NOMO-1 treated with DMSO at 0.1 percent for 48 hours (cell line): ENCODE data around the gene CAMTA1.
"Not testable (repeated sequence)": the region's sequence is repeated elsewhere in the genome, so short reads cannot be mapped to it uniquely, and the experiment has no call there.

Source experiments
- DNase-seq: peaks from one replicate; lab custom pipeline; 2025; ENCODE audit not compliant: unreplicated experiment; lab: John Stamatoyannopoulos, UW

CAMTA1 gene

GRCh38 chr1:6902153-6902552 lies 116.9 kb downstream of the CAMTA1 start:
- no peak for DNase-seq

DNA sequence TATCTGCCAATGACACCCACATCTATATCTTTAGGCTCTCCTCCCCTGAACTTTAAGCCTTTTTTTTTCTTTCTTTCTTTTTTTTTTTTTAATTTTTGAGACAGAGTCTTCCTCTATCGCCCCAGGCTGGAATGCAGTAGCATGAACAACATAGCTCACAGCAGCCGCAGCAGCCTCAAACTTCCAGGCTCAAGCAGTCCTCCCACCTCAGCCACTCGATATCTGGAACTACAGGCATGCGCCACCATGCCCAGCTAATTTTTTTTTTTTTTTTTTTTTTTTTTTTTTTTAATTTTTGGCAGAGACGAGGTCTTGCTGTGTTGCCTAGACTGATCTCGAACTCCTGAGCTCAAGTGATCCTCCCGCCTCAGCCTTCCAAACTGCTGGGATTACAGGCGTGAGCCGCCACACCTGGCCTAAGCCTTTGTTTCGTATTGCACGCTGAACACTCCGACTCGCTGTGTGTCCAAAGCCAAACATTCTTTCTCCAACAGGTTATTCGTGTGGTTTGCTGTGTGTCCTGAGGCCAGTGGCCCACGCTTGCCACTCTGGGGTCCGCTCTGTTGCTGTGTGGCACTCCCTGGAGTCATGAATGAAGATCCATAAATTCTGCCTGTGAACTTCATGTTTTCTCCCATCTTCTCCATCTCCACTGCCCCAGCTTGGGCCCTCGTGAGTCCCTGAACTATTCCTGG lies 119.4 kb downstream of the CAMTA1 start:
- DNase-seq: no peak

DNA sequence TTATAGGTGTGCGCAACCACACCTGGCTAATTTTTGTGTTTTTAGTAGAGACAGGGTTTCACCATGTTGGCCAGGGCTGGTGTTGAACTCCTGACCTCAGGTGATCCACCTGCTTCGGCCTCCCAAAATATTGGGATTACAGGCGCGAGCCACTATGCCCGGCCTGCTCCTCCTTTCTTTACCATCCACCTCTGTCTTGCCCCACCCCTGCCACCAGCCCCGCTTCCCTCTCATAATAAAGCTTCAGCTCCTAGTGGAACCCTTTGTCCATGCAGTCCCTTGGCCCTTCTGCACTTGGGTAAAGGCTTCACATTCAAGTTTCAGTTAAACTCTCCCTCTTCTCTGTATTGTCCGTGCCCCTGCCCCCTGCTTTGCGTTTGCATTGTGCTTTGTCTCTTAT lies 120.1 kb downstream of the CAMTA1 start:
- DNase-seq: no peak

- no peak for DNase-seq
These were observed 120.5 kb downstream of the CAMTA1 start for GRCh38 chr1:6905790-6906189.

DNA sequence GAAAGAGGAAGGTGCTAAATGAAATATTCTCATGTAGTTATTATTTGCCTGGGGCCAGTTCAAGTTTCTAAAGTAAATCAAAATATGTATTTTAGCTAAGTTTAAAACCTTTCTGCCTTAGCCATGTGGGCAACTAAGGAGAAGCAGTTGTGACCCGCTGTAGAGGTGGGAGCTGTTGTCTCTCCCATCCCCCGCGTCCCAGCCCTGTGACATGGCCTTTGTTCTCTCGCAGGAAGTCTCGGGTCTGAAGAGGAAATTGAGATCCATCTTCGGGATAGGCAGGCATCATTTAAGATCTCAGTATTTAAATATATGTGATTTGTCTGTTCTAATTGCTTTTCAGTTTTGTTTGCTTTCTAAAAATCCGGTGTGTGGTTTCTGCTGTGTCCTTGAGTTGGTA lies 121.5 kb downstream of the CAMTA1 start:
- DNase-seq: no peak

DNA sequence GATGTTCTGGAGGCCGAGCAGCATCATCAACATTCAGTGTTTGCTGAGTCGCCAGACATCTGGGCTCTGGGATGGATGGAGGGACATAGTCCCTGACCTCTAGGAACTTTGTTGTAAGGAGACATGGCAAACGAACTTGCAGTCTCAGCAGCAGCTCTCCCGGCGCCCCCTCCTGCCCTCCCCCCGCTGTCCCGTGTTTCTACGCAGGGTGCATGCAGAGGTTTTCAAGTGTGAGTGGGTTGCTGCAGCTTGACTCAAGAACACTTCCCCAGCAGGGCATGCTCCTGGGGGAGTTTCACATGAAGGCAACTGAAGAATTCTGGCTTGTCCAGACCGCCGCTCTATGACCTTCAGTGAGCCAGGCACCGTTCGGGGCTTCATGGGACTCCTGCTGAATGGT lies 121.9 kb downstream of the CAMTA1 start:
- no peak for DNase-seq

DNA sequence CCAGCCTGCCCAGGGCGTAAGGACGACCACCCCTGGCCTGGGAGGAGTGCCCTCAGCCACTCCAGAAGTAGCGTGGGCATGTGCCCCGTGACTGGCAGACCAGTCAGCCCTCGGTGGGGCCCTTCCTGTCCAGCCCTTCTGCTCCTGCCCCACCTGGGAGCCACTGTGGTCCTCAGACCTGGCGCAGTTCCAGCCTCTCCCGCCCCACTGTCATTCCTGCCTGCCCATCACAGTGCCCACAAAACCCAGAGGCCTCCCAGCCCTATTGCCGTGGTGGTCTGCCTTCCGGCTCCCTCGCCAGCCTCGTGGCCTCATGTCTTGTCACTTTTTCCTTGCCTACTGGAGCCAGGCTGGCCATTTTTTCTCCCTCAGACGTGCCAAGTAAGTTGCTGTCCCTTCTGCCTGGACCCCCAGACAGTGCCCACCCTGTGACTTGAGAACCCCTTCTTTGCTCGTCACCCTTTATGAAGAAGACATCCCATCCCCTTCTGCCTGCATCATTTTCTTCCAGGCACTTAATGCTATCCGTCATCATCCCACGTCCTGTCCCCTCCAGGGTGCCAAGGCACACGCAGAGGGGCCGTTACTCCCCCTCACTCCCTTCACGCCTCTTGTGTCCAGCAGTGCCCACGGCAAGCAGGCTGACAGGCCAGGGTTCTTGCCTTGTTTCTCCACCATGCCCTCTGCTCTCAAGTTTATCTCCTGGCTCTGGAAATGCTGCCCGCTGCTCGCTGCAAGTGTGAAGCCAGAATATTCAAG lies 122.6 kb downstream of the CAMTA1 start:
- no peak for DNase-seq

DNA sequence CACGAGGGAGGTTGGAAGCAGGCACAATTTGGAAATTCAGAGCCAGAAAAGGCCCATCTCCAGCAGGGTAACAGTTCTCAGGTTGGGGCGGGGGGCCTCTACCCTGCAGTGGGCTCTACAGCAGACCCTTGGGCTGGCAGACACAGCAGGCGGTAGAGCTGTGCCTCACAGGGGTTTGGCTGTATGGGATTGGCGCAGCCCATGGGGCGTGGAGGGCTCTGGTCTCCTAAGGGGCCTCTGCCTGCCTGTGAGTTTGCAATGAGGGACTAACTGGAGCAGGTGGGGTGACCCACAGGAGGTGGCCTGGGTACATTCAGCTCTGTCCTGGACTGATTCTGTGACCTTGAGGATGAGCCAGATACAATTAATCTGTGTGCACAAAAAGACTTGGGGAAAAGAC lies 124.1 kb downstream of the CAMTA1 start:
- no peak for DNase-seq

DNA sequence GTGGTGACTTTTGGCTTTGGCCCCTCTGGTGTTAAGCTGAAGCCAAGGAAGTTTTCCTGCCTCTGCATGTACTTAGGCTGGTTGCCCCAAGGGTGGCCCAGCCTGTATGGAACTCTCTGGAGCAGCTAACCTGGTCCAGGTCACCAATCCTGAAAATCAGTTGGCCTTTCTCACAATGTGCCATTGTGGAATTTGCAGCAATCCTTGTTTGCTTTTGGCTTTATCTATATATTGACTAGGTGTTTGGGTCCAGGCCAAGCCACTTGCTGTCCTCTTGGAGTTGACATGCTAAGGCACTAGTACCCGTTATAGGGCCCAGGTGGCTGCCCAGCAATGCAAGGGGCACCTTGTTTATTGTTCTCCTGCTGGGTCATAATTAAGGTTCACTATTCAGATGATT lies 124.6 kb downstream of the CAMTA1 start:
- DNase-seq: no peak

GRCh38 chr1:6911021-6911941 lies 126.0 kb downstream of the CAMTA1 start:
- DNase-seq: no peak

- DNase-seq: no peak
These were observed 126.7 kb downstream of the CAMTA1 start for GRCh38 chr1:6911974-6912373.

- no peak for DNase-seq
These were observed 127.3 kb downstream of the CAMTA1 start for GRCh38 chr1:6912518-6912917.

GRCh38 chr1:6913086-6913485 lies 127.8 kb downstream of the CAMTA1 start:
- no peak for DNase-seq

DNA sequence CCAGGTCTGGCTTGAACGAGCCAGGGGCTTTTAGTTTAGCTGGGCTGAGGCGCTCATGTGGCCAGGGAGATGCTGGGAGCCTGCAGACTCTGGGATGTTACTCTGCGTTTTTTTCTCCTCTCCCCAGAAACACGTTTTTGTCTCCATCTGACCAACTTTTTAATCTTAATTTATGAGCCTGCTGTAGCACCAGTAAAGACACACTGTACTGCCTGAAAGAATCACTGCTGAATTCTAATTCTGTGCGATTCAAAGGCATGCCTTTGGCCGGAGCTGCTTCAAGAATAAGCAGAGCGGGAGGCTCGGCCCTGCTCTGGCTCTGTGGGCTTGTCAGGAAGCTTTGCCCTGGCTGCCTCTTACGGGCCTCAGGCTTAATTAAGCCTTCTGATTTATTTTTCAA lies 129.5 kb downstream of the CAMTA1 start:
- DNase-seq: no peak

DNA sequence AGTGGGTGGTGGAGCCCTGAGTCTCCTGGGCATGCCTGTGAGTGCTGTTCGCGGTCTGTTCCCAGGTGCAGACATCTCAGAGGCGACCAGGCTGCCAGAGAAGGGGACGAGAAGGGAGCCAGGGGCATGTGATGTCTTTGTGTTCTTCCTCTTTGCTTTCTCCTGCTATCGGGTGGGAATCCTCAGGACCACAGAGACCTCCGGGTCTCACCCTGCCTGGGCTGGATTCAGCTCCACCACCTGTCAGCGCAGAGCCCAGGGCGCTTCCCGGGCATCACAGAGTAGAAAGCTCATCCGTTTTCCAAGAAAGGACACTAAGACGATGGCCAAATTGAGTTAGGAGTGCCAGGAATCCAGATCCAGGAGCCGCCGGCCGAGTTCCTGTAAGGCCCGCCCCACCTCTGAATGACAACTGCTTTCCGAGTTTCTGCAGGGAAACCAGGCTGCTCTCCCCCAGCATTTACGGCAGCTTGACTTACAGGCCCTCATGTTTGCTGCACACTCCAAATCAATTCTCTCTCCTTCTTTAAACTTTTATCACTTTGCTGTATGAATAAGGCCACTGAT lies 130.8 kb downstream of the CAMTA1 start:
- no peak for DNase-seq

DNA sequence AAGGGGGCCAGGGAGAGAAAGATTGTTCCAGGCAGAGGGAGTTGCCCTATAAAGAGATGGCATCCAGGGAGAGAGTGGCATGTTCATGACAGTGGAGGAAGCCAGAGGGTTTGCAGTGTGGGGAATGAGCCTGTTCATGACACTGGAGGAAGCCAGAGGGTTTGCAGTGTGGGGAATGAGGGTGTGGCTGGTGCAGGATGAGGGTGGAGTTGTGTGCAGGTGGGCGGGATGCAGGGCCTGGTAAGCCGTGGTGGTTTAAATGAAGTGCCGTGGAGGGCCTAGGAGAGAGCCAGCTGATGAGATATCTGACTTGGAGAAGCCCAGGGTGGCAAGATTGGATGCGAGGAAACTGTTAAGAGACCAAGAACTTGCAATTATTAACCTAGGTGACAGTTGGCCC lies 131.8 kb downstream of the CAMTA1 start:
- DNase-seq: no peak

- DNase-seq: peak; percentile 1
These were observed 133.1 kb downstream of the CAMTA1 start for GRCh38 chr1:6918186-6918924.

DNA sequence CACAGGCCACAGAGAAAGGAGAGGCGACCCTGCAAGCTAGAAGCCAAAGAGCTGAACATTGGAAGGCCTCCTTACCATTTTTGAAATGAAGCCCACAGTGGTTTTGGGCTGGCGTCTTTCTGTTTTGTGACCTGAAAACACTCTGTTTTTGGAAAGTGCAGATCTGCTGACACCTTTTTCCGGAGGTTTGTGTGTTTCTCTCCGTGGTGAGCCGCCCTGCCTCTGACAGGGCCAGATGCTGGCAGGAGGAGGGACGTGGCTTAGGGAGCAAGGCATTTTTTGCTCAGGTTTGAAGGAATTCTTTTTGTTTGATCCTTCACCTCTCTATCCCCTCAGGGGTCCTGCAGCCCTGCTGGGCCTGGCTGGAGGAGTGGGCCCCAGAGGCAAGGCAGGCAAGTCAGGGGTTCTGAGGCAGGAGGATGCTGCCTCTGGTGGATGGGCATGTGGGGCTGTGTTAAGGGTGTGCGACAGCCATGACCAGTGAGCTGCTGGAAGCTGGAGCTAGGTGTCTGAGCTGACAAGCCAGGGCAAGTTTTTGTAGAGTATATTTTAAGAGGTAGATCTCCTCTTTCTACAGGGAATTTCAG lies 133.8 kb downstream of the CAMTA1 start:
- DNase-seq: no peak

- DNase-seq: not testable (repeated sequence)
These were observed 136.3 kb downstream of the CAMTA1 start for GRCh38 chr1:6921506-6921905.
